GM18873 (cell line): ENCODE measurements around the gene POLR2J.
A peak's percentile ranks its signal among the peaks of the same experiment; 100 is the strongest.
"Not testable (repeated sequence)": the region's sequence is repeated elsewhere in the genome, so short reads cannot be mapped to it uniquely, and the experiment has no call there.

Source experiments
- ATAC-seq: cut with Tn5 transposase; IDR thresholded peaks from one replicate; pipeline ENCODE4 v1.9.1; 2021; ENCODE audit warnings: mild to moderate bottlenecking, moderate library complexity, moderate number of reproducible peaks; ENCODE audit not compliant: unreplicated experiment, low FRiP score

The POLR2J gene

DNA sequence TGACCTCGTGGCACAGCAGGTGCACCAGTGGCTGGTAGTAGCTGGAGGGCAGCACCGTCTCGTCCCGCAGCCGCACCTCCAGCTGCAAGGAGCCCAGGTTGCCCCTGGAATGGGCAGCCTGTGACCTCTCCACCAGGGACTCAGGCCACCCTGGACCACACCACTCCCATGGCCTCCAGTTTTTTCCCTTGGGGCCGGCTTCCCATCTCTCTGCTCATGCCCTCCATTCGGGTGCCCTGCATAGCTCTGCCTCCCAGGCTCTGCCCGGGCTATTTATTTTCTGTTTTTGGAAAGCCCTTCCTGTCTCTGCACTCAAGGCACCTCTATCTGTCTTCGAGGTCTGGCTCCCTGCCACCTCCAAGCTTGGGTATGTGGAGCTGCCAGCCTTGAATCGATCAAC, 18.1 kb upstream of the POLR2J start:
- not testable (repeated sequence) for ATAC-seq

DNA sequence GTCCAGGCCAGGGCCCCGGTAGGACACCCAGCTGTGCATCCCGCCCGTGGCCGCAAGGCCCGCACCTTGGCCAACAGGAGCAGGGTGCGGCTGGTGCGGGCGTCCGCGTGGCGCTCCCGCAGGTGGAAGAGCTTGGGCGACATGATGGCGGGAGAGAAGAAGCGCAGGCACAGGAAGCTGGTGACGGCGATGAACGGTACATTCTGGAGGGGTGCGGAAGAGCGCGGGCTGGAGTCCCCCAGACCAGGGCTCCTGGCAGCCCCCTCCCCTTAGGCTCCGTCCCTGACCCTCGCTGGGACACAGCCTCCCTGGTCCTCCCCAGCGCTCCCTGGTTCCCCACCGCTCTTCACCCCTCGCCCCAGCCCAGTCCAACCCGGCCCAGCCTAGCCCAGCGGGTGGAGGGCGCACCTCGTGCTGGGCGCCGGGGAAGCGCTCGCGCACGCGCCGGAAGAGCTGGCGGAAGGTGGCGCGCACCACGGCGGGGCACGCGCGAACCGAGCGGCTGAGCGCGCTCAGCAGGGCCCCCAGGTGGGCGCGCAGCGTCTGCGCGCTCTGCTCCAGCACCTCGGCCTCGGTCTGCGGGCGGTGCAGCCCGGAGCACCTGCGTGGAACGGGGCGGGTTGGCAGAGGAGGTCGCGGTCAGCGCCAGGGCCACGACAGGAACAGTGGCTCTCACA, 15.9 kb upstream of the POLR2J start:
- ATAC-seq: peak; percentile 52

DNA sequence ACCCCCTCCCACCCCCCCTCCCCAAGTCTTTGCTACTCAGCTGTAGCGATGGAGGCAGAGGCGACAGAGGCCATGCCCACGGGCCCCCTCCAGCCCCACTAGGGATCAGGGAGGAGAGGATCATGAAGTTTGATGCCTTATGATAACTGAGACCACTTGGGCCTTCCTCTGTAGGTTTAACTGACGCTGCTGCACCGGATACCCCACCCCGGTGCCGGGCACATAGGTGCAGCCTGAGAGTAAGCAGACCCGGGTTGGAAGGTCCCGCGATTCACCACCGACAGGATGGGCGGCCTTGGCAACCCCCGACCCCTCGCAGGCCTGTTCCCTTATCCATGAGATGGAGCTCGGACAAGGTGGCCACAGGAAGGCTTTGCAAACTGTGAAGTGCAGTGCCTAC, 15.3 kb upstream of the POLR2J start:
- not testable (repeated sequence) for ATAC-seq

DNA sequence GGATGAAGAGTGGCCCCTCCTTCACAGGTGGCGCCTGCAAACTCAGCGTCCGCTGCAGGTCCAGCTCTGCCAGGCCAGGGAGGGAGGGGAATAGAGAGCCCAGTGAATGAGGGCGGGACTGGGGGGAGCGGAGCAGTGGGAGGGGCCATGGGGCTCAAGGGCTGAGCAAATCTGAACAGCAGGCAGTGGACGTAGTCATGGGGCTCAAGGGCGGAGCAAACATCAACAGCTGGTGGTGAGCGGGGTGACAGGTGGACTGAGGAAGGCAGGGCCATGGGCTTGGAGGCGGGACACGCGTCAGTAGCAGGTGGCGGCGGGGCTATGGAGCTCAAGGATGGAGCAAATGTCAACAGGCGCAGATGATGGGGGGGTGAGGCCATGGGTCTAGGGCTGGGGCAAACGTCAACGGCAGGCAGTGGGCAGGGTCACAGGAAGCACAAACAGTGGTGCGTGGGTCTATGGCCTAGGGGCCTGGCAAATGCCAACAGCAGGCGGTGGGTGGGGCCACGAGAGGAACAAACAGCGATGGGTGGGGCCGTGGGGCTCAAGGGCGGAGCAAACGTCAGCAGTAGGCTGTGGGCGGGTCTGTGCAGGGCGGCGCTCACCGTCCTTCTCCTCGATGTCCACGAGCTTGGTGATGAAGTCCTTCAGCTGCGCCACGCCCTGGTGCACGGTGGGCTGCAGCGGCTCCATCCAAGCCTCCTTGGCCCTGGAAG, 14.7 kb upstream of the POLR2J start:
- not testable (repeated sequence) for ATAC-seq

DNA sequence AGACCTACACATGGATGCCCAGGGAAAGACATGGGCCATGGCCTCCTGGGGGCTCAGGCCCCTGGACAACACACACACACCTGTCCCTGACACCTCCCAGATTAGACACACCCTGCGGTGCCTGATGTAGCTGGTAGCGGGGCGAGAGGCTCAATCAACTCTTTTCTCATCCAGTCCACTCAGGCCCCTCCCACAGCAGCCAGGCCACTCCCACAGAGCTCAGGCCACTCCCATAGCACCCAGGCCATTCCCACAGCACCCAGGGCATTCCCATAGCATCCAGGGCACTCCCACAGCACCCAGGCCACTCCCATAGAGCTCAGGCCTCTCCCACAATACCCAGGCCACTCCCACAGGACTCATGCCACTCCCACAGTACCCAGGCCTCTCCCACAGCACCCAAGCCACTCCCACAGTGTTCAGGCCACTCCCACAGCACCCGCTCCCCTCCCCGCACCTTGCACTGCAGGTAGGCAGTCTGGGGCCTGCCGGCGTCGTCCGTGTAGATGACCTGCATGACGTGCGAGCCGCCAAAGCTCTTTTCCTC, 11.9 kb upstream of the POLR2J start:
- not testable (repeated sequence) for ATAC-seq

DNA sequence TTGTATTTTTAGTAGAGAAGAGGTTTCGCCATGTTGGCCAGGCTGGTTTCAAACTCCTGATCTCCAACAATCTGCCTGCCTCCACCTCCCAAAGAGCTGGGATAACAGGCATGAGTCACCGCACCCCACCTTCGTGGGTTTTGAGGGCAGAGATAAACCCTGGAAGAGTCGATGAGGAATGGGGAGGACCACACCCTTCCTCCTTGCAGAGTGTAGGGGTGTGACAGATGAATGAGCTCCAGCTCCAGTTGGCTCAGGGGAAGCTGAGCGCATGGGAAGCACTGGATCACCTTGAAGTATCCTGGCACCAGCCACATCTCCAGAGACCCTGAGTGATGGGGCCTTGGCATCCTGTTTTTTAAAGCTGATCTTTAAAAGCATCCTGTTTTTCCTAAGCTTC, 5.6 kb upstream of the POLR2J start:
- ATAC-seq: not testable (repeated sequence)

DNA sequence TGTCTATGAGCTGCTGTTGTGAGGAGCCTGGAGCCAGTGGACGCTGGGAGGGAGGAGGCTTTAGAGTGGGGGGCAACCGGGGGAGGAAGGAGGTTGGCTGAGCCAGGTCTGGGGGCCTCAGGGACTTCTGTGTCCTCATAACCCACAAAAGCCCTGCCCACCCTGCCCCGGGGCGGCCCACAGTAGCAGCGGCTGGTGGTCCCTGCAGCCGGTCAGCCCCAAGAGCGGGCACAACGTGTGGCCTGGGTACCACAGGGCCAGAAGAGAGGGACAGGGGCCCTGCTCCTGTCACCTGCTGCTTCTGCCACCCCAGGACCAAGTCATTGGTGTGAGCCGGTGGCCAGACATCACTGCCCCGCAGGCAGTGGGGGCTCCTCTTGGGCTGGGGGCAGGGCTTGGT, 3.2 kb upstream of the POLR2J start:
- not testable (repeated sequence) for ATAC-seq

DNA sequence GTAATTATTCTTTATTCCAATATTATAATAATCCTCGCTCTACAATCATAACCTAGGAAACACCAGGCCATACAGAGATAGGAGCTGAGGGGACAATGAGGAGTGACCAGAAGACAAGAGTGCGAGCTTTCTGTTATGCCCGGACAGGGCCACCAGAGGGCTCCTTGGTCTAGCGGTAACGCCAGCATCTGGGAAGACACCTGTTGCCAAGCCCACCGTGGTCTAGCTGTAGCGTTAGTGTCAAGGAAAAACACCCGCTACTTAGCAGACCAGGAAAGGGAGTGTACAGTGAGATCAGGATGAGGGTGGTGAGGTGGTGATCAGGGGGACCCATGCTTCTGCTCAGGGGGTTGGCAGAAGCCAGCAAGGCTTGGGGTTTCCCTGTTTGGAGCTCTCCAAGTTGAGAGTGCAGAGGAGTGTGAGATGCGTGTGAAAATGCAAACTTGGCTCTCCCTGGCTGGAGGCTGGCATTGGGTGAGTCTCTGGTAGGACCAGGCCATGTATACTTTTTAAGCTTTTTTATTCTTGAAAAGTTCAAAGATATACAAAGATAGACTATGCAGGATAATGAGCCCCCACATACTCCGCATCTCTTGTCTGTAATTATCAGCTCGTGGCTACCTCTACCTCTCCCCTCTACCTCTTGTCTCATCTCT, 1.4 kb upstream of the POLR2J start:
- not testable (repeated sequence) for ATAC-seq

DNA sequence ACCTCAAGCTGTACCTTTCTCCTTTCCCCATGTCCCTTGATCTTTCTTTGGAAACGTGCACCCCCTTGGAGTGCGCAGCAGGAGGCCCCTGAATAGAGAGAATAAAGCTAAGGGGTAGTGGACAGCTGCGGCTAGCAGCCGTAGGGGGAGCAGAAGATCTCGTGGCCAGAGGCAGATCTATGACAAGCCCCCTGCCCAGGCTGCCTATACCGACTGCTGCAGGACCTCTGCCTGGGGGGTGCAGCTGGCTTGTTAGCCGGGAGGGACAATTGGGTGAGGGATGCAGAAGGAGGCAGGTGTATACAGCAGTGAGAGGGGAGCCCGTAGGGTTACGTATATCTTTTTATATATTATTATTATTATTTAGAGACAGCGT, 475 bp upstream of the POLR2J start:
- ATAC-seq: not testable (repeated sequence)

DNA sequence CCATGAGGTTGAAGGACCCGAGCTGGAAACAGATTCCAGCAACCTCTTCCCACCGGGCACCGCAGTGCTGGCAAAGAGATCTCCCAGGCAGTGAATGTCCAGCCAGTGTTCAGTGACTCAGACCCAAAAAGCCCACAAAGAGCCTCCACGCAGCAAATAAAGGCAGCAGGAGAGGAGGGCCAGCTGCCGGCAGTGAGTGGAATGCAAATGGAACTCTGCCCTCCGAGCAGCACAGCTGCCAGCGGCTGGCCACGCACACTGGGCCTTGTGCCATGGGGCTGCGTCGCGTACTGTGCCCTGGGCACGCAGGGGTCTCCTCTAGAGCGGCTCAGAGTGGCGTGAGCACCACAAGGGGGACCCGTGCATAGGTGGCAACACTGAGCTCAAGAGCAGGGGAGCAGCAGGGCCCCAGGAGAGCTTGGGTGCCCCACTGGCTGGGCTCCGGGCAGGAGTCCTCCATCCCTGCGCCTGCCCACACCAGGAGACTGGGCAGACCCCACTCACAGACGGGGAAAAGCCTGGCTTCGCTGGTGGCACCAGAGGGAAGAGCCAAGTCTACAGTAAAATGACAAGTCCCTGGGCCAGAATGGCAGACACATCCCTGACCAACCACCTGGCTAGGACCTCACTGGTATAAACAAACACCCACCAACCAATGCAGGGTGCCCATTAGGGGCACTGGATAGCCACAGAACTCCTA, 3.8 kb downstream of the POLR2J start:
- not testable (repeated sequence) for ATAC-seq

DNA sequence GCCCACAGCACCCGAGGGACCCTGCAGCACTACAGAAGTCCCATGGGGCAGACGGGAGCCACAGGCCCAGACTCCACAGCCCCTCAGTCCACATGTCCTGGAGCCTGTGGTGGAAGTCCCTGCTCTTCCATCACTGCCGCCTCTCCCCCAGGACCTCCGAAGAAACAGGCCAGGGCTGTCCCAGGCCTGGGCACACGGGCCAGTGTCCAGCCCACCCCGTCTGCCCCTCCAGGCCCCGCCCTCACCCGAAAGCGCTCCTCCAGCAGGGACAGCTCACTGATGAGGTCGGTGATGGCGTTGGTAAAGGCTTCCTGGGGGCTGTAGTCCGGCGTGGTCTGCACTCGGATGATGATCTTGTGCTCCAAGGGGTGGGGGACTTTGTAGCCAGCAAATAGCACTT, 4.6 kb downstream of the POLR2J start:
- not testable (repeated sequence) for ATAC-seq

DNA sequence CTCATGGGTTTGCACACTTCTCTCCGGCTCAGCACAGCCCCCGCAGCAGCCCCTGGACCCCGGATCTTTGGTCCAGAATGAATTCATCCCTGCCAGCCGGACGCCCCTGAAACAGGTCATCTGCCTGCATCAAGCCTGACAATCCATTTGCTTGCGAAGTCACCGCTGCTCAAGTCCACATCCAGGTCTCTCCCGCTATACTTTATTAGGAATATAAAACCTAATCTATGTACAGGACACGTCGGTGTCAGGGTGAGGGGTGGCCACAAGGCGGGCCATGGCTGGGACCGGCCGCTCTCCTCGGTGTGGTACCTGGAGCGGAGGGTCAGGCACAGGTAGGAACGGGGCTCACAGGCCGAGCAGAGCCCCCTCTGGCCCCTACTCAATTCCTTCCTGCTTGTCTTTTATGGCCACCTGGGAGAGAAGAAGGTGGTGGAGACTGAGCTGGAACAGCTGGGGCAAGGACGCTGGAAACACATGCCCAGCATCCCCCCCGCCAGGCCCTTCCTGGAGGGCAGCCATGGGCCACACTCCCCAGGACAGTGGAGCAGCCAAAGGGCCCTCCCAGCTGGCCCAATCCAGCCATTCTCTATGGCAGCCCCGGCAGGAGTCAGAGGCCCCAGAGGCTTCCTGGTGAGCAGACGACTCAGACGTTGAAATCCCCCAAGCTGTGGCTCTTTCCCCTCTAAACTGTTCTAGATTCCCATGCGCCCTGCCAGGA, 5.3 kb downstream of the POLR2J start:
- ATAC-seq: no peak

DNA sequence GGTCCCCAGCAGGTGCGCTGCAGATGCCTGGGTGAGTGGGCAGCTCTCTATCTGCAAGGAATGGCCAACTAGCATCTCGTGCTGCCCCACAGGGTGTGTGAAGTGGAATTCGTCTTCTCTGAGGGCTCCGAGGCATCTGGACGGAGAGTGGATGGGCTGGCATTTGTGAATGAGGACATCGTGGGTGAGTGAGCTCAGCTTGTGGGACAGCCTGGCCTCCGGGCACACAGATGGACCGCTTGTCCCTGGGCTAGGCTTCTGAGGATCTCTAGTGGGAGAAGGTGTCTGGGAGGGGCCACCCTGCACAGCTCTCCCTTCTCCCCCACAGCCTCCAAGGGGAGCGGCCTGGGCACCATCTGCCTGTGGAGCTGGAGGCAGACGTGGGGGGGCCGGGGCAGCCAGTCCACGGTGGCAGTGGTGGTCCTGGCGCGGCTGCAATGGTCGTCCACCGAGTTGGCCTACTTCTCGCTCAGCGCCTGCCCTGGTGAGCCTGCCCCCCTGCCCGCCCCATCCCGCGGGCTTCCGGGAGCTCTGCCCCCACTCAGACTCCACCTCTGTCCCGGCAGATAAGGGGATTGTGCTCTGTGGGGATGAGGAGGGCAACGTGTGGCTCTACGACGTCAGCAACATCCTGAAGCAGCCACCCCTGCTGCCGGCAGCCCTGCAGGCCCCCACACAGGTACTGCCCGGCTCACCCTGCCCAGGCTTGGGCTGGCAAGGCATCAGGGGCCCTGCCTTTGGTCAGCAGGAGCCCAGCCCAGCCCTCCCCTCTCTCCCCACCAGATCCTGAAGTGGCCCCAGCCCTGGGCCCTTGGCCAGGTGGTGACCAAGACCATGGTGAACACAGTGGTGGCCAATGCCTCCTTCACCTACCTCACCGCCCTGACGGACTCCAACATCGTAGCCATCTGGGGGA, 6.3 kb downstream of the POLR2J start:
- ATAC-seq: no peak

DNA sequence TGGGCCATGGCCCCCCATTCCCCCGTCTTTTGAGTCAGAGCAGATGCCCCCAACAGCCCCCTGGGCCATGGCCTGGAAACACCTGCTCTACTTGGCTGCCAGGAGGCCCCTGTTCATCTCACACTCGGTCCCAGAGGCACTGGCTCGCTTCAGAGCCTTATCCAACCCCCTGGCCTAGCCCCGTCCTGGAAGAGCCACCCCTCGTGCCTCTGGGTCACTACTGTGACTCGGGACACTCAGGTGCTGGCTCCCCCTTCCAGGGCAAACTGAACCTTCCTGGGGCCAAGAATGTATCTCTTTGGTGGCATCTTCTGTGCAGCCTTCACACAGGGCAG, 7.0 kb downstream of the POLR2J start:
- no peak for ATAC-seq

DNA sequence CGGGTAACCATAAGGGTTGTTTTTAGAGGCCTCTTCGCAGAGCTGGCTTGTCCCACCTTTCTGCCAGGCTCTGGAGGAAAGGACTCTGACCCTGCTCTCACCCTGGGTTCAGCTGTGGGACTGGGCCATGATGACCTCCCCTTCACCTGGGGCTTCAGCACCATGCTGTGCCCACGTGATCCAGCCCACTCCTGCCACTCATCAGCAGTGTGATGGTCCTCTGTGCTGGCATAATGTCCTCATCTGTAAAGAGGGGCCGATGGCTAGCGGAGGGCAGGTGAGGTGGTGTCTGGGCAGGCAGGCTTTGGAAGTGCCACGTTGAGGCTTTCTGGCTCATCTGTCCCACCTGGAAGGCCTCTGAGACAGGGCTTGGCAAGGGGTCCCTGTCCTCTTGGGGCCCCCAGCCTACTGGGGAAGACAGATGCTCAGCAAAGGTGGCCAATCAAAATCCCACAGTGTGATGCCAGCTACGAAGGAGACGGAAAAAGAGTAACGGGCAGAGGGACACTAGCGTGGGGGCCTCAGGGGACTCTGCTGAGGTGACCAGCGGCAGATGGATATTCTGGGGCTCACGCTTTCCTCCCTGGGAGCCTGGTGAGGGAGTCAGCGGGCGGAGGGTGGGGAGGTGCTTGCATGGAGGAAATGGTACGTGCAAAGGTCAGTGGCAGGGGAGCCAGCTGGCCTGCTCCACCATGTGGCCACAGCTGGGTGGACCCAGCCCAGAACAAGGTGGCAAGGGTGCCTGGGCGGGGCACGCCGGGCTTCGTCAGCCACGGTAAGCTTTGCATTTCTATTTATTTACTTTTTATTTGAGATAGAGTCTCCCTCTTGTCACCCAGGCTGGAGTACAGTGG, 8.5 kb downstream of the POLR2J start:
- ATAC-seq: no peak

DNA sequence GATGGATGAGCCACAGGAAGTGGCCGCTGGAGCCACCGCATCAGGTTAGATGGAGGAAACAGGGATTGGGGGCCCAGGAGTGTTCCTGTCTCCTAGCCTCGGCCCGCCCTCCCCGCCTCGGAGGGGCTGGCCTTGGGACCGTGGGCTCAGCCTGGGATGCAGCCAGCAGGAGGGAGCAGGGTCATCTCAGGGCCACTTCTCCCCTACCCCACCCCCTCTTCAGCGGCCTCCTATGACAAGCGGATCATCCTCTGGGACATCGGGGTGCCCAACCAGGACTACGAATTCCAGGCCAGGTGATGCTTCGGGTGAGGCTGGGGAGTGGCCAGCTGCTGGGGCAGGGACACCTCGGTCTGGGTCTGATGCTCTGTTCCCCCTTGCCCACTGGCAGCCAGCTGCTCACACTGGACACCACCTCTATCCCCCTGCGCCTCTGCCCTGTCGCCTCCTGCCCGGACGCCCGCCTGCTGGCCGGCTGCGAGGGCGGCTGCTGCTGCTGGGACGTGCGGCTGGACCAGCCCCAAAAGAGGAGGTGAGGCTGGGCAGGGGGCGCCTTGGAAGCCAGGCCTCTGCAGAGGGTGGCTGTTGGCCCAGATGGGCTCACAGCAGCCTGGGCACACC, 9.3 kb downstream of the POLR2J start:
- no peak for ATAC-seq

DNA sequence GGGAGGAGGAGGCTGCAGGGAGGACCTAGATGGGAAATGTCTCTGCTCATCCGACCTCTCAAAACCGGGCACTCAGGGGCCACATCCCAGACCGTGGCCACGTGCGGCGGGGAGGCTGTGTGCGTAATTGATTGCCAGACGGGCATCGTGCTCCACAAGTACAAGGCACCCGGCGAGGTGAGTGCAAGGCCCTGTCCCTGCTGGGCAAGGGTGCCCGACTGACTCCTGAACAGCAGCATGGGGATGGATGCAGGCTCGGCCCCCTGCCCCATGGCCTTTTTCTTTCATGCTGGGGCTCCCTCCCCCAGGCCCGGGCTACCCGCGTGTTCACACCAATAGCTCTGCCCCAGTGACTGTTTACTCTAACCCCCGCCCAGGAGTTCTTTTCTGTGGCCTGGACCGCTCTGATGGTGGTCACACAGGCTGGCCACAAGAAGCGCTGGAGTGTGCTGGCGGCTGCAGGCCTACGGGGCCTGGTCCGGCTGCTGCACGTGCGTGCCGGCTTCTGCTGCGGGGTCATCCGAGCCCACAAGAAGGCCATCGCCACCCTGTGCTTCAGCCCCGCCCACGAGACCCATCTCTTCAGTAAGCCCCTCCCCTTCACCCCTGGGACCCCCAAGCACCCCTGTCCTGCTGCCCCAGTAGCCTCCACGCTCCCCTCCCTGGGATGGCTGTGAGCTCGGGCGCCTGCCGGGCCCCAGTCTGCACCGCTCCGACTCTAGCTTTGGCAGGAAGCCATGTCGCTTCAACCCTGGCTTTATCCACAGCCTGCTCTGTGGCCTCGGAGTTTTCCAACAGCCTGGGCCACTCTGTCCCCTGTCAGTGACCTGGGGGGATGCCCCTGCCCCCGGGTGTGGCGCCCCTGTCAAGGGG, 10.0 kb downstream of the POLR2J start:
- ATAC-seq: no peak
